HG03045 (cell line): Measurements from ENCODE around the gene PGRMC1.
"Not testable (repeated sequence)": the region's sequence is repeated elsewhere in the genome, so short reads cannot be mapped to it uniquely, and the experiment has no call there.

ENCODE experiments used
- ATAC-seq: cut with Tn5 transposase; IDR thresholded peaks from one replicate; pipeline ENCODE4 v1.9.1; 2021; ENCODE audit warnings: mild to moderate bottlenecking, moderate library complexity; ENCODE audit not compliant: unreplicated experiment

PGRMC1 gene

DNA sequence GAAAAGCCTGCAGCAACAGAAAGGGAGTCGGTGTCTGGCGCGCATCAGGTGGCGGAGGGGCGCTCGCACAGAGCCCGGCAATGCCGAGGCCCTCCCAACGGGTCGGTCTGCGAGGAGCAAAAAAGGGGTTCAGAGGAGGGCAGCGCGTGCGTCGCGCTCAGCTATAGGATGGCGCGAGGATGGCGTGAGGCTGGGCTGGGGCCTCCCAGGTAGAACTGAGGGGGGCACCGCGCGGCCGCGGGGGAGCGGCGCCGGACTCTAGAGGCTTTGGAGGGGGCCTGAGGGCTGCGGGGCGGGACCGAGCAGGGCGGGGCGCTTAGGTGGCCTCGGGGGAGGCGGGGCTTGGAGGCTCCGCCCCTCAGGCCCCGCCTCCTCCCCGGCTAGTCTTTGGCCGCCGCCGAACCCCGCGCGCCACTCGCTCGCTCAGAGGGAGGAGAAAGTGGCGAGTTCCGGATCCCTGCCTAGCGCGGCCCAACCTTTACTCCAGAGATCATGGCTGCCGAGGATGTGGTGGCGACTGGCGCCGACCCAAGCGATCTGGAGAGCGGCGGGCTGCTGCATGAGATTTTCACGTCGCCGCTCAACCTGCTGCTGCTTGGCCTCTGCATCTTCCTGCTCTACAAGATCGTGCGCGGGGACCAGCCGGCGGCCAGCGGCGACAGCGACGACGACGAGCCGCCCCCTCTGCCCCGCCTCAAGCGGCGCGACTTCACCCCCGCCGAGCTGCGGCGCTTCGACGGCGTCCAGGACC is at the start of gene PGRMC1:
Gene PGRMC1 (plus strand): TSS at position 414 of the 751 bp plus-strand sequence. CDS start 79 bp downstream, at position 493.
- ATAC-seq, result peak; percentile 91

DNA sequence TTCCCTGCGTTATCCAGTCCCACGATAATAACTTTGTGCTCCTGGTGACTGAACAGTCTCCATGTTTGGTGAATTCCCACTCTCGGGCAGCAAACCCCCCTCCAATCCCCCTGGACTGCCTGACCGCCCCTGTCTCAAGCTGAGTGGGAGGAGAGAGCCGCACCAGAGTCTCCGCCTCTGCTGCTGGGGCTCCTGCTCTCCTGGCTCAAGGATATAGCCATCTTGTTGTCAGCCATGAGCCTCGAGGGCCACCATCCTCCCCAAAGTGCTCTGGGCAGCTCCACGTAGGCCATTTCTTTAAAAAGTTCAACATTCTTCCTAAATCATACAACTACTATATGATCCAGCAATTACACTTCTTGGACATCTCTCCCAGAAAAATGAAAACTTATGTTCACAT is 49.3 kb upstream of the PGRMC1 start:
- no peak for ATAC-seq

DNA sequence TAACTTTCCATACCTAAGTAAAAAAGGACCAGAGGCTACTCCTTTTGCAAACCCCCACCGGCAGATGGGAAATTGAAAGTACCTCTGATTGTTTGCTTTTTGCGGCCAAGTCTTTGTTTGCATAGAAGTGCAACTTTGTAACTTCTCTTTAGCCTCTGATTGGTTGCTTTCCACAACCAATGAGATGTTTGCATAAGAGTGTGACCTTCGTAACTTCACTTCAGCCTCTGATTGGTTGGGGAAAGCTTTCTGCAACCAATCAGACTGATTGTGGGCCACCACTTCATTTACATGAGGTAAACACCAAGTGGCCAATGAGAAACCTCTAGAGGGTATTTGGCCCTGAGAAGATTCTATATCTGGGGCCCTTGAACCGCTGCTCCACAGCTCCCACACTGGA is 48.8 kb upstream of the PGRMC1 start:
- no peak for ATAC-seq

DNA sequence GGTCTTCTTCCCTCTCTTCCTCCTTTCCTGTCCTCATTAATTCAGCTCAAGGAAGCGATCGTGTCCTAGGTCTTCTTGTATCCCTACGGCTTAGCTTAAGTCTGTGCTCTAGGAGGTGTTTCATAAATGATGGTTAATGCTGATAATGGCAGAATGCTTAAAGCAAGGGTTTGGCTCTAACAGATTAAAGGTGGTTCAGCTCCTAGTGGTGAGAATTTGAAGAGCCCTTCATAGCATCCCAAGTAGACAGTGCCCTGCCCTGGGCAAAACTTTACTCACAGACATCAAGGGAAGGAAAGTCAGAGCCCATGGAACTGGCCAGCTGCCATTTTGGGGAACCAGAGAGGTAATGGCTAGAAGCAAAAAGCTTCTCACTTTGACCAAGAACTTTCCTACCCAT is 47.0 kb upstream of the PGRMC1 start:
- ATAC-seq, result no peak

DNA sequence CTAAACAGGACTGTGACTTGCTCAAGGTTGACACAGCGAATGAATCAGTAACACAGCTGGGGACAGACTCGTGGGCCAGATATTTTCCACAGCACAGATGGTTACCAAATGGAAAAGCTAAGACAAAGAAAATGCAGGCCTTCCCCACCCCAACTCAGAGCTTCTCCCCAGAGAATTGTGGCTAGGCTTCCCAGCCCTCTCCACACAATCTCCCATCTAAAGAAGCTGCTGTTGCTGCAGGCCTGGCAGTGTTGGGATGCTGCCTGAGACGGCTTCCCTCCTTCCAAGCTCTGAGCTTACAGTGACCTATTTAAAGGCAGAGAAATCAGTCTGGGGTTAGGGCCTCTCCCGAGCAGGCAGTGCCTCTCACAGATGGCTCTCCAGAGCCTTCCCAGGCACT is 46.5 kb upstream of the PGRMC1 start:
- no peak for ATAC-seq

DNA sequence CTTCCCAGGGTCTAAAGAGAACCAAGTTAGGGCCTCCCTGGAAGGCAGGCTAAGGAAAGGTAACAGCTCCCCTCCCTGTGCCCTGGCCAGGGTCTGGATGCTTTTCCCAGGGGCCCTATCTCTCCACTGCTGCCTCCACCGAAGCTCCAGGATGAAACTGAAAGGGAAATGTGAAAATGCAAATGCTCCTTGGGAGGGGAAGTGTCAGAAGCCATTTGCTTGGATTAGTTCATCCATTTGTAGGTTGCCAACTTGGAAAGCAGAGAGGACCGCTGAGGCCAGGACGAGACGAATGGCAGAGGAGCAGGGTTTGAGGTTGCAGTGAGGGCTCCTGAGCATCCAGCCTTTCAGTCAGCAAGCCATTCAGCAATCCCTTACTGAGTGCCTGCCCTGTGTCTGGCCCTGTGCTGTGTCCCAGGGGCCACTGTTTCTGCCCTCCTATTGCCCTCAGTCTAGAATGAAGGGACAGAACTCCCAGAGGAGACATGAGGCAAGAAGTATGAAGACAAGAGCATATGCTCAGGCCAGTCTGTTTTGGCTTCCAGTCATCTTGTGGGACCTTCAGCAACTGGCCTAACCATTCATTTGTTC is 45.9 kb upstream of the PGRMC1 start:
- no peak for ATAC-seq

DNA sequence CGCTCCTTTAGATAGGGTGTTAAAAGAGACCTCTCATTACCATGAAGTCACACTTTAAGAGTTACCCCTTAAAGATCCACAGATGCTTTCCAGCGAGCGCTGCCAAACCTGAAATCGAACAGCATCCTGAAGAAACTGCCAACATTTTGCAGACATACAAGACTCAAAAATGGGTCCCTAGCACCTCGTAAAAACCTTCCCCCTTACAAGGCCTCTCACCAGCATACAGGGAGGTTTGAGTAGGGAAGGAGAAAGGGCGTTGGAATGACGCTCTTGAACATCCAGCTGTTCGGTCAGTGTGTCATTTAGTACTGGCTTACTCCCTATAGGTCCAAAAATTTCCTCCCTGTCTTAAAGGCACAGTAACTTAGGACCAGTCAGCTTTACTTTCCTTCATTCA is 45.3 kb upstream of the PGRMC1 start:
- no peak for ATAC-seq

DNA sequence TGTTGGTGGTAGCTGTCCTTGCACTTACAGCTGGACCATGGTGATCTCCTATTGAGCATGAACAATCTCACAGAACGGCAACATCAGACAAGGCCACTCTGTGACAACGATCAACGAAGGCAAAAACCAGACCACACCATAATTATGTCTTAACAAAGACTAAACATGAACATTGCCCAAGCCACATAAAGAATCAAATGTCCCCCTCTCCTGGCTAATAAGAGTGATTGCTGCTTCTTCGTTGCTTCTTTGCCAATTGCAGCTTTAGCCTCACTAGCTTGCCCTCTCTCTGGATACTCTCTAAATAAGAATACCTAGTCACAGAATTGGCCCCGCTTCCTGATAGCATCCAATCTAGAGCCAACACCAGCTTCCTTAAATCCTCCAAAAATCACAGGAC is 41.5 kb upstream of the PGRMC1 start:
- ATAC-seq, result no peak

DNA sequence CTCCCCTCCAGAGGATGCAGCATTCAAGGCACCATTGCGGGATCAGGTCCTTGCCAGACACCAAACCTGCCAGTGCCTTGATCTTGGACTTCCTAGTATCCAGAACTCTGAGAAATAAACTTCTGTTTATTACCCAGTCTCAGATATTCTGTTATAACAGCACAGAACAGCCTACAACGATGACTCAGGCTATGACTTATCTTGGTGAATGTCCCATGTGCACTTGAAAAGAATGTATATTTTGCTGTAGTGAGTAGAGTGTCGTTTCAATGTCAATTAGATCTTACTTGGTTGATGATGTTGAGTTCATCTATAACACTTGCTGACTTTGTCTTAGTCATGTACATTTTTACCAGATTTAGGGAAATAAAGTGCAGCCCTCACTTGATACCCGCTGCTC is 34.5 kb upstream of the PGRMC1 start:
- ATAC-seq, result no peak

DNA sequence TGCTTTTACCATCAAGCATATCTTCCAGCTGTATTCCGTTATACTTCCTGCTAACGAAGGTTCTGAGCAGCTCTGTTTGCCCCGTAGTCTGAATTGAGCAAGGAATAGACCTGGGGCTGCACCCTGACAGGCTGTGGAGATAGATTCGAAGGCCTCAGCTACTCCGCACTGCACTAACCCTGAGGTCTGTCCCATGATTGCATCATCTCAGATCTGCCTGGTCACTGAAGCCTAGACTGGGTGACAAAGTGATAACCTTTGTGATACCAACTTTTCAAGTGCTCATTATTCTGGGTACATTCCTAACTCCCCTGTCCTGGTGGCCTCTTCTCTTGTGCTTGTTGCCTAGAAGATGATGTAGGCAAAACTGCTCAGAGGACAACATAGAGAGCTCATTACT is 29.9 kb upstream of the PGRMC1 start:
- ATAC-seq, result no peak

DNA sequence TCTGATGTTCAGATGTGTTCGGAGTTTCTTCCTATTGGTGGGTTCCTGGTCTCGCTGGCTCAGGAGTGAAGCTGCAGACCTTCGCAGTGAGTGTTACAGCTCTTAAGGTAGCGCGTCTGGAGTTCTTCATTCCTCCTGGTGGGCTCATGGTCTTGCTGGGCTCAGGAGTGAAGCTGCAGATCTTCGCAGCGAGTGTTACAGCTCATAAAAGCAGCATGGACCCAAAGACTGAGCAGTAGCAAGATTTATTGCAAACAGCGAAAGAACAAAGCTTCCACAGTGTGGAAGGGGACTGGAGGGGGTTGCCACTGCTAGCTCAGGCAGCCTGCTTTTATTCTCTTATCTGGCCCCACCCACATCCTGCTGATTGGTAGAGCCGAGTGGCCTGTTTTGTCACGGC is 28.6 kb upstream of the PGRMC1 start:
- ATAC-seq, result not testable (repeated sequence)

DNA sequence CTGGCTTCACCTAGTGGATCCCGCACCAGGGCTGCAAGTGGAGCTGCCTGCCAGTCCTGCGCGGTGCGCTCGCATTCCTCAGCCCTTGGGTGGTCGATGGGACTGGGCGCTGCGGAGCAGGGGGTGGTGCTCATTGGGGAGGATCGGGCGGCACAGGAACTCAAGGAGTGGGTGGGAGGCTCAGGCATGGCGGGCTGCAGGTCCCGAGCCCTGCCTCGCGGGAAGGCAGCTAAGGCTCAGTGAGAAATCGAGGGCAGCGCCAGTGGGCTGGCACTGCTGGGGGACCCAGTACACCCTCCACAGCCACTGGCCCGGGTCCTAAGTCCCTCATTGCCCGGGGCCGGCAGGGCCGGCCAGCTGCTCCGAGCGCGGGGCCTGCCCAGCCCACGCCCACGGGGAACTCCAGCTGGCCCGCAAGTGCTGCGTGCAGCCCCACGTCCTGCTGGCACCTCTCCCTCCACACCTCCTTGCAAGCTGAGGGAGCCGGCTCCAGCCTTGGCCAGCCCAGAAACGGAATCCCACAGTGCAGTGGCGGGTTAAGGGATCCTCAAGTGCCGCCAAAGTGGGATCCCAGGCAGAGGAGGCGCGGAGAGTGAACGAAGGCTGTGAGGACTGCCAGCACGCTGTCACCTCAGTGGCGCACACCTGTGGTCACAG is 27.6 kb upstream of the PGRMC1 start:
- no peak for ATAC-seq

DNA sequence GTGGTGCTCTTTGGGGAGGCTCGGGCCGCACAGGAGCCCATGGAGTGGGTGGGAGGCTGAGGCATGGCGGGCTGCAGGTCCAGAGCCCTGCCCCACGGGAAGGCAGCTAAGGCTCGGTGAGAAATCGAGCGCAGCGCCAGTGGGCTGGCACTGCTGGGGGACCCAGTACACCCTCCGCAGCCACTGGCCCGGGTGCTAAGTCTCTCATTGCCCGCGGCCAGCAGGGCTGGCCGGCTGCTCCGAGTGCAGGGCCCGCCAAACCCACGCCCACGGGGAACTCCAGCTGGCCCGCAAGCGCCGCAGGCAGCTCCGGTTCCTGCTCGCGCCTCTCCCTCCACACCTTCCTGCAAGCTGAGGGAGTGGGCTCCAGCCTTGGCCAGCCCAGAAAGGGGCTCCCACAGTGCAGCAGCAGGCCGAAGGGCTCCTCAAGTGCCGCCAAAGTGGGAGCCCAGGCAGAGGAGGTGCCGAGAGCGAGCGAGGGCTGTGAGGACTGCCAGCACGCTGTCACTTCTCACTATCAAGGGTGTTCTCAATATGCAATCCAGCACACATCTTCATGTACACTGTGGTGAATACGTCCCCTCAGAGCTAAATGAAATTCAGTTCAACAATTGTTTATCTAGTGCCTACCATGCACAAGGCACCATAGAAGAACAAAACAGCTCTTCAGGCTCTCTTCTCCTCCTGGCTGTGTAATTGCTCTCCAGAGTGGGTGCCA is 25.0 kb upstream of the PGRMC1 start:
- ATAC-seq, result not testable (repeated sequence)

DNA sequence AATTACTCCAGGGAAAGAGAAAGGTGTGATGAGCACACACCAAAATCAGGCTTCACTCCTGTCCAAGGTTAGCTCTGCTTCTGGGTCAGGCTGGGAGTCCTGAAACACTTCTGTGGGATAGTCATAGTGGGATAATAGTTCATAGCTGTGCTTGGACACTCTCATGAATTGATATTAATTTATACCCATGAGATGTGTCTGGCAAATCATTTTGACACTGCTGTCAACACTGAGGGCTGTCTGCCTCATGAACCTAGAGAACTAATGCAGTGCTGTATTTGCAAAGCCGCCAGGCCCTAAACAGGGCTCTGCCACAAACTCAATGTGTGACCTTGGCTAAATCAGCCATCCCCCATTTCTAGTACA is 24.5 kb upstream of the PGRMC1 start:
- ATAC-seq, result no peak

DNA sequence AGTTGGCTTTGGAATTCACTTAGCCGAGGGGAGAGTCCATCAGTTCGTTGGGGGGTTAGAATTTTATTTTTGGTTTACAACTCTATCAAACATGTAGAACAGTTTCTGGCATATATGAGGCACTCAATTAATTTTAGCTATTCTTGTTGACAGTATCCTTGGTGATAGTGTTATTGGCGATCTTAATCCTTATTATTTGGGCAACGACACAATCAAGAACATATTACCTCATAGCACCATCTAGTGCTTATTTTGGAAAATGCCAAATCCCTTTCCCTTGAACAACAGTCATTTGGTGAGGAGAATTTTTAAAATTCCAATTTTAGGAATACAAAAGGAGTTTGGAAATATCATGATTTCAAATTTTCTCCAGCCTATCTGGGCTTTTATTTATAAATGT is 17.9 kb upstream of the PGRMC1 start:
- ATAC-seq, result no peak

DNA sequence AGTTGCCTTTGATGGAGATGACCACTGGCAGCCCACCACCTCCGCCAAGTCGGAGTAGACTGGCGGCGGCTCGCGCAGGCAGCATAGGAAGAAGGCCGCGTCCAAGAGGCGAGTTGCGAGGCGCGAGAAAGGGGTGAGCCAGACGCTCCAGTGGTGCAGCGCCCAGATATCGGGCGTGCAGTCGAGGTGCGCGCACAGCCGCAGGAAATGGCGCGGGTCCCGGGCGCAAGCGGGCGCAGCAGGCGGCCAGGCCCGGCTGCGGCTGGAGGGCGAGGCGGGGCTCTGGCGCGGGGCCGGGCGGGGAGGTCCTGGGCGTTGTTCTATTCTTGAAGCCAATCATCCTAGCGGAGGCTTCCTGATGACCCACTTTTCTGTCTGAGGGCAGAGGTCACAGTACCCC is 13.2 kb upstream of the PGRMC1 start:
- no peak for ATAC-seq

DNA sequence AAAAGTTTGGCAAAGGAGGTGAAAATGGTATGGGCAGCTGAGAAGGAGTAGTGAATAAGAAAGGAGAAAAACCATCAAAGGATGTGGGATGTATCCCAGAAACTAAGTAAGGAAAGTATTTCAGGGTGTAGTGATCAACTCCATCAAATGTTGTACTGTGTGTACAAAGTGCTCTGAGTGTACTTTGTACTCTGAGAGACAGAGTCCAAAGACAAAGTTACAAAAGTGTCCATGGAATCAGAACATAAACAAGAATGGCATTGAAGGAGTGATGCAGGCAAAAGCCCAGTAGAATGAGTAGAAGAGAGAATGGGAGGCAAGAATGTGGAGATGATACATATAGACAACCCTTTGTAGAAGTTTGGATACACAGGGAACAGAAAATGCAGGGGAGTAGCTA is 12.3 kb upstream of the PGRMC1 start:
- no peak for ATAC-seq

DNA sequence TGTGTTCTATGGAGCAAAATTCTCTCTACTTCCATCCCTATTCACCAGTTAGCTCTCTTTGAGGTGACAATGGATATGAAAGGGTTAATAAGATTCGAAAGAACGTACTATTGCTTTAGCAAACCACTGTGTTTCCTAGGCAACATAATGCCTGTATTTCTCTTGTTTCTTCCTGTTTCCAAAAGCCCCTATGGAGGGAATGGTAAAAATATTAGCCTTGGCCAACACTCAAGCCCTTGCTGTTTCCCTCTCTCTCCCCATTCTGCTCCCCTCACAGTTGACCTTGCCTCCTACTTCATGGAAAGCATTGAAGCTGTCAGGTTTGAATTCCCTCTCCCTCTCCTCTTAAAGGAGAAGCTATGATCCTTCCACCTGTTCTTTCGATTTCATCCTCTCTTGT is 9.6 kb upstream of the PGRMC1 start:
- no peak for ATAC-seq

DNA sequence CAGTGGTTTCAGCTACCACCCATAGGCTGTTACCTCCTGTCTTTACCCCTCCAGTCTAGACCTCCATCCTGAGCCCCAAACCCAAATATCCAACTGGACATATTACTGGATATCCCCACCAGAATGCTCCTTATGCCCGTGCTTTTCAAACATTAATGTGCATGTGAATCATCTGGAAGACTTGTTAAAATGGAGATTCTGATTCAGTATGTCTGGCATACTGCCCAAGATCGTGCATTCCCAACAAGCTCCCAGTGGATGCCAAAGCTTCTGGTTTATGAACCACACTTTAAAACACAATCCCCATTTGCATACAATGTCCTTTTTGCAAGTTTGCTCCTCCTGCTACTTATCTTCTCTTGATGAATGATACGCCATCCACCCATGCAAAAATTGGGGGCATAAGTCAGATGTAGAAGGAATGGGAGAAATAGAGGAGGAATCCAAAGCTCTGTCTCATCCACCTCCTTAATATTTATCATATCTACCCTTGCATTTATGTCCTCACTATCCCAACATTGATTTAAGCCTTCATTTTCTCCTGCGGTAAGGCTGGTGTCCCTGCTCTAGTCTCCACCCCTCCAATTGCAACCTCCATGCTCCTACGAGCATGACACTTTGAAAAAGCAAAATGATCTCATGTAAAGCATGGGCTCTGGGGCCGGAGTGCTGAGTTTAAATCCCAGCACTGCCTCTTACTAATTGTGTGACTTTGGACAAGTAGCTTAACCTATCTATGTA is 7.4 kb upstream of the PGRMC1 start:
- ATAC-seq, result no peak

DNA sequence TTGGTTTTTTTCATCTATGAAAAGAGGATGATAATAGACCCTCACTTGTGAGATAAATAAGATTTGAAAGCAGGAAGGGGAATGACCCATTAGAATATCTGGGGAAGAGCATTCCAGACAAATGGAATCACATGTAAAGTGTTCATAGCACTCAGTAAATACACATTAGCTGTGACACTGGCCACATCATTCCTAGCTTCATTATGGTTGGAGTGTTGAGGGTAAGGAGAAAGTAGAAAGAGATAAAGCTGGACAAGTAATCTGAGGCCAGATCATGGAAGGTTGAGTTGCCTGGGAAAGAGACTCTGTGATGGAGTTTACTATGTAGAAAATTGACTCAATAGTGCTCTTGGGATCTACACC is 6.9 kb upstream of the PGRMC1 start:
- ATAC-seq, result no peak

DNA sequence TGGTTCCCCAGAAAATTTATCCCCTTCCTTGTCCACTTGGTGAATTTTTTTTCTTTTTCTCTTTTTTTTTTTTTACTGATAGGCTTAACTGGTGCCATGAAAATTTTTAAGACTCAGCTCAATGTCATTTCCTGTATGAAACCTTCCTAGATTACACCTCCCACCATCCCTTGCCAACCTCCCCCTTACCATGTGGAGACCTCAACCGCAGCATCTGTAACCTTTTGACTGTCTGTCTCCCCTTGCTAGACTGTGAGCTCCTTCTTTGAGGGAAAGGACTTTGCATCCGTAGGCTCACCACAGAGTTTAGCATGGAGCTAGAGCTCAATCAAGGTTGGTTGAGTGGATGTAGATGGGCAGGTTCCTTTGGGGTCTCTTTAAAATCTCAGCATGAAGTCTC is 5.2 kb upstream of the PGRMC1 start:
- ATAC-seq, result no peak
